HK-2 (cell line): ENCODE results near the gene IGDCC3.
A peak's percentile ranks its signal among the peaks of the same experiment; 100 is the strongest.

Source experiments
- DNase-seq: peaks from one replicate; pipeline ENCODE4 v3.0.0-alpha.2; 2018; ENCODE audit not compliant: unreplicated experiment

IGDCC3 gene

DNA sequence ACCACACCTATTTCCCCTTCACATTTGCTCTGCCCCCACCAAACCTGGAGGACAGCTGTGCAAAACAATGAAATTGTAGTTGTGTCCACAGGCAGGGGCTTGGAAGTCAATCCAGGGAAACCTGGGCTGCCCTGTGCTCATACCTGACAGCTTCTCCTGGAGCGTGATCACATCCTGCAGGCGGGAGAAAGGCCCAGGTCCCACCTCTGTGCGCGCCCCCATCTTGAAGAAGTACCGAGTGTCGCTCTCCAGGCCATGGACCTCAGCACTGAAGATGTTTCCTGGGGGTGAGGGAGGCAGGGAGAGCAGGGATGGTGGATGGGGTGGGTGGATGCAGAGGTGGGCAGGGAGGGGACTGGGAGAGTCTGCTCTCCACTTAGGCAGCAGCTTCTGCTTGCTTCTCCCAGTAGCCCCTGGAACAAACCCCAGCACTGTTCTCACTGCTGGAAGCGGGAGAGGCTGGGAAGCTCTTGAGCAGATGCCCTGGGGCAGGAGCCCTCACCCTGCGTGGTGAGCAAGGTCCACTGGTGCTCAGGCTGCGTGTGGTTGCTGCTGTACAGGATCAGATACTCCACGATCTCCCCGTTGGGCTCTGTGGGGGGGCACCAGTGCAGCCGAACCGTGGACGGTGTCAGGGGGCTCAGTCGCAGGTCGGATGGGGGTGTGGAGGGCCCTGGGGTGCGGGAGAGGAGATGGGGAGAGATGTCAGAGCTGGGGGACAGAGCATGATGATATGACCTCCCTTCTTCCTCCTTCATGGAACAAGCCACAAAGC lies 10.7 kb upstream of the IGDCC3 start:
- no peak for DNase-seq

DNA sequence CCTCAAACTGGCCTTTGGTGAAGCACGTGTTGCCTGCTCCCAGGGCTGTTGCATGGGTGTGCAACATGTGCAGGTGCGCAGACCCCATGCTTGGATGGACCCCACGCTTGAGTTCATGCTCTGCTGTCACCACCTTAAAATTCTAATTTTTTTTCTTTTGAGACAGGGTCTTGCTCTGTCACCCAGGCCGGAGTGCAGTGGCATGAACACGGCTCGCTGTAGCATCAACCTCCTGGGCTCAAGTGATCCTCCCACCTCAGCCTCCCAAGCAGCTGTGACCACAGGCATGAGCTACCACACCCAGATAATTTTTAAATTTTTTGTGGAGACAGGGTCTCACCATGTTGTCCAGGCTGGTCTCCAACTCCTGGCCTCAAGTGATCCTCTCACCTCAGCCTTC lies 9.1 kb upstream of the IGDCC3 start:
- DNase-seq = no peak

DNA sequence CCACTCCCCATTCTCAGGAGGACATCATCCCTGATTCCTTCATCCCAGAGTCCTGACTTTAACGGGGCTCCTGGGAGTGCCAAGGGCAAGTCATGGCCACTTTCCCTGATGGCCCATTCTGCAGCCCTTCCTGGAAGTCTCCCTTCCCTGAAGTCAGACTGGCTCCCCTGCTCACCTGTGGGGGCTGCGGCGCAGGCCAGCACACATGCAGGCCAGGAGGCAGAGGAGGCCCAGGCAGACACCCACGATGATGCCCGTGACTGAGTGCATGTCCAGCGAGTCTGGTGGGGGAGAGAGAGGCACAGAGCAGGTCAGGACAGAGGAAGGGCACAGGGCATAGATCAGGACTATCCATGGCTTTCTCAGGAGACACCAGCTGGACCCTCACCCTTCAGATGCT lies 8.6 kb upstream of the IGDCC3 start:
- no peak for DNase-seq

DNA sequence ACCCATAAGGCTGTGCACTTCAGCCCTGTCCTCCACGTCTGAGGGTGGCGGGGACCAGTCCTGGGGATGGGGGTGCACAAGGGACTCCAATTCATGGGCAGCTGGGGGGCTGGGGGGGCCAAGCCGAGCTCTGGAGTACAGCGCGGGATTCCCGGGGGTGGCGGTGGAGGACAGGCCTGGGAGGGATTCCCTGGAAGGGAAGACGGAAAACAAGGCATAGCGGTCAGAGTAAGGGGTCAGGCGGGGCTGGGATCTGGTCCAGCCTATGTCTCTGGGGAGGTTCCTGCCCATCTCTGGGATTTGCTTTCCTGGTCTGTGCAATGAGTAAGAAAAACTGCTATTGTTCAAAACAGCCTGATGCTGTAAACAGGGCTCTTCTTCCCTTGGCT lies 8.1 kb upstream of the IGDCC3 start:
- no peak for DNase-seq

DNA sequence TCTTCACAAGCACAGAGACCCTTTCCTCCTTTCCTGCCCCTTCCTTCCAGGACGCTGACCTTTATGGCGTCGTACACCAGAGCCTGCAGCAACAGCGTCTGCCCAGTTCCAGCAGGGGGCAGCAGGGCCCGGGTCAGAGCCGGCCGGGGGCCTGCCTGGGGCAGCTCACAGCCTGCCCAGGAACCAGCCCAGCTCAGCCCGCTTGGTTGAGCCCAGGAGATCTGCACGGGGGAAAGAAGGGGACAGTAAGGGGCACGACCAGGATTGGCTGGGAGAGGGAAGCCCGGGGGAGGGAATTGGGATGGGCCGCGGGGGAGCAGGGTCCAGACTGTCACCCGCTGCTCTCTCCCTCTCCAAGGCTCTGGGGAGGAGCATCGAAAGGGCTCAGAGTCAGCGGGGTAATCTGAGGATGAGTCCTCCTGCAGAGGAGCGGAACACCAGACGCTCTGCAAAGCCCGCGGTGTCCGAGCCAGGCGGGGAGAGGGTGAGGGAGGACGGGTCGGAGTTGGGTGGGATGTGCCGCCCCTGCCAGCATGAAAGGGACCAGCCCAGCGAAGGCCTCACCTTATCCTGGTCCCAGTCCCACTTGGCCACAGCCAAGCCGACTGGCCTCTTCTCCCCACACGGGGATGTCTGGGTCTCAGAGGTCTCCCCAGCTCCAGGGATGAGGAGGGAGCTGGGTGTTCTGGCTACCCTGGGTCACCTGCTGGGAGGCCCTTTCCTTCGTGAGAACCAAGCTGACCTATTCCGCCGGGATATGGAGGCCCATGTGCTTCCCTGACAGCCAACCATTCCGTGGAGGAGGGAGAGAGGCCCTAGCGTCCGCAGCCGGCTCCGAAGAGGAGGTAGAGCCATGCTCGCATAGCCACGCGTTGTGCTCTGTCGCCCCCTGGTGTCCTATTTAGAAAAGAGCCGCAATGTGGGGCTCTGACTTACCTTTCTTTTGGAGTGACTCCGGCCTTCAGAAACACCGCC lies 7.4 kb upstream of the IGDCC3 start:
- DNase-seq = peak; percentile 60

DNA sequence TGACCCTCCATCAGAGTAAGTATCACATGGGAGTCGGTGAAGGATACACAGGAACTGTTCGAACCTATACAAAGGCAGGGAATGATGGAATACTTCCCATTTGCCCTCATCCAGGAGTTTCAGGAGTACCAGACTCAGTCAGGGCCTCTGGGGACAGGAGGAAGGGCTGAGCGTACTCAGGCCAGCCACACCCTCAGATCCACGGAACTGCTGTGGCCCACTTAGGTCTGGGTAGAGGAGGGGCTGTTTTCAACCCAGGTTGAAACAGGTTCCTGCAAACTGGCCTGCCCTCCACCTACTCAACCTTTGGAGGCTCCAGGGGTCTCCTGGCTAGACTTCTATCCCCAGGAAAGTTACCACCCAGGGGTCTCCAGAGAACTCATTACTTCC lies 6.7 kb upstream of the IGDCC3 start:
- no peak for DNase-seq

DNA sequence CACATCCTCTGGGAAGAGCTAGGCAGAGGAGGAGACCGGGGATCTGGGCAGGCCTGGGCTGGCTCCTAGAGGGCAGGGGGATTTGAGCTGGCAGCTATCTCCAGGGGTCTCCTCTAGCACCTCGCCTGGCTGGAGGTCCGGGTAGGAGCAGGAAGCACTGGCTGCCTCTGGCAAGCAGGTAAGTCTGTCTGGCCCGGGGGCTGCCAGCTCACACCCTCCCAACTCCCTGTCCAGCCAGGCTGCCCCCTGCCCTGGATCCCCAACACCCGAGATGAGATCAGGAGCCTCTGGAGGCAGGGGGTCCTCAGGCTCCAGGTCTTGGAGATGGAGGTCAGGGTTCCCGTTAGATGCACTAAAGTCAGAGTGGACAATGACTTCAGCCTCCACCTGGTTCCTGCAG lies 6.2 kb upstream of the IGDCC3 start:
- DNase-seq = no peak

DNA sequence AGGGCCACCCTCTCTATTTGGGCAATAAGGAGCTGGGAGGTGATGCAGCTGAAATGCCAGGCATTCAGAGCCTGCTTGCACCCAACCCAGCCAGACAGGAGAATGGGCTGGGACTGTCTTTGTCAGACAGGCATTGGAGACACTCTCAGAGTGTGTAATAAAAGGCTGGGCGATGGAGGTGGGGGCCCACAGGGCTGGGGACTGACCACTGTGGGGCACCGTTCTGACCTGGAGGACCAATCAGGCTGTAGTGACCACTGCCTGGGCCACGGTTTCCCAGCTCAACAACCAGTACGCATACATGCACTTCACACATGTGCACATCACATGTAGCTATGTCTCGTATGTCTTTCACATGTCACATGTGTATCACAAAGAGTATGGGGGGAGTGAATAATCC lies 5.7 kb upstream of the IGDCC3 start:
- DNase-seq = no peak

DNA sequence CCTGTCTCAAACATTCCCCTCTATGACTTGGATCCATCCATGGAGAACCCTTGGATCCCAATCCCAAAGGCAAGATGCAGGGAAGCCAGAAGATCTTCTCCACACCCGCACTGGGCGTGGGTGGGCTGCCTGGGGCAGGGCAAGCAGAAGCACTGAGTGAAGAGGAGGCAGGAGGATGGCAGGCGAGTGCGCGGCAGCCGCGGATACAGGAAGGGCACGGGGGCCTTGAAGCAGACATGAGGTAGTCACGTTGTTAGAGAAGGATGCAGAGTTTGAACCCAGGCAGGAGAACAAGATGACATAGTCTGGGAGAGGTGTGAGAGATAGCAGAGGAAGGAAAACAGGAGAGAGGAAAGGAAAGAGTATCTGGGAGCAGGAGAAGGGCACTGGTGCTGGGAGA lies 5.1 kb upstream of the IGDCC3 start:
- DNase-seq = no peak

DNA sequence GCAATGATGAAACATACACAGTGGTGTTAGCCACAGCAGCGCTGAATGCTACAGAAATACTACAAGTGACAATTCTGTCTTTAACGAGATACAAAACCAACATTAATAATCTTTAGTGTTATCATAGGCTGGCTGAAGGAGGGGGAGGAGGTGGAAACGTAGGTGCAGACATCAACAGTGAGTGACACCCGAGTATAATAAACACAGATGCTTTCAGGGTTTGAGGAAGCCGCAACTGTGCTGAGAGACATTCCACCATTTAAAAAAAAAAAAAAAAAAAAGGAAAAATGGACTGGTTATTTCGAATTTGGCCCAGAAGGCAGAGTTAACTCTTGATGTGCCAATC lies 4.3 kb upstream of the IGDCC3 start:
- no peak for DNase-seq

DNA sequence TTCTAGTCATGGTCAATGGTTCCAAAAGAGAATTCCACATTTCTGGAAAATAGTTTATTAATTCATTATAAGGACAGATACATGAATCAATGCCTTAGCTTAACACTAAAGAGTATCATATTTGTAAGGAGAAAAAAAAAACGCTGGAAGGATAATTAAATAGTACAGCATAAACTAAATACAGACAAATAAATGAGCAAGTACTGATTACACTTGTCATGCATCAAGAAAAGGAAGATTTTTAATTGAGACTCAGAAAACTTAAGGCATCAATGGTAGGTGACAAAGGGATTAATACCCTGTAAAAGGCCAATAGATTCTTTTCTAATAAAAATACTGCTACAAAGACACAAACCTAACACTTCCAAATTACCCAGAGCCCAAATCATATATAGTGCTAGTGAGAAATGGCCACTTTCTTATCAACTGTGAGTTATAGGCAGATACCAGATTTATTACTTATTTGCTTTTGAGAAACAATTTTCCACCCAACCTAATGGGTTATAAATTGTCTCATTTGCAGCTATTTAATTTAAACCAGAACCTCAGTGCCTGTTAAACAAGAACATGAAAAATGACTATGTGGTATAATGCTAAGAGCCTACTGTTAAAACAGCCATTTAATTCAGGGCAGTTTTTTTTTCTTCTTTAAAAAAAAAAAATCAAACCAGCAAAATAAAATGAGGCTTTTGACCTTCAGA lies 3.8 kb upstream of the IGDCC3 start:
- no peak for DNase-seq

DNA sequence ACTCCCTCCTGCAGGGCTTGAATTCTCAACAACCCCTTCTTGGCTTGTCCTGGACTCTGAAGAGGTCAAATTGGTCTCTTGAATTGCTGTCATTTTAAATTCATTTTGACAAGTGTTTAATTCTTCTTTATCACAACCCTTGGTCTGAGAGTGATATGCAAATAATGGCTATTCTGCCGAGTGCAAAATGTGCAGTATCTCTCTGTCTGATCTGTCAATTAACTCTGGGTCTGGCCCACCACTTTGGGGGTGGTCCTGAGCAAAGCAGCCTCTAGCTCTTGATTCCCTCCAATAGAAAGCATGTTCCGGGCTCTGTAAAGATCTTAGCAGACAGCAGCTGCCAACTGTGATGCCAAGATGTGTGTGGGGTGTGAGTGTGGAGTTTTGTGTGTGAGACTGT lies 2.2 kb upstream of the IGDCC3 start:
- no peak for DNase-seq

DNA sequence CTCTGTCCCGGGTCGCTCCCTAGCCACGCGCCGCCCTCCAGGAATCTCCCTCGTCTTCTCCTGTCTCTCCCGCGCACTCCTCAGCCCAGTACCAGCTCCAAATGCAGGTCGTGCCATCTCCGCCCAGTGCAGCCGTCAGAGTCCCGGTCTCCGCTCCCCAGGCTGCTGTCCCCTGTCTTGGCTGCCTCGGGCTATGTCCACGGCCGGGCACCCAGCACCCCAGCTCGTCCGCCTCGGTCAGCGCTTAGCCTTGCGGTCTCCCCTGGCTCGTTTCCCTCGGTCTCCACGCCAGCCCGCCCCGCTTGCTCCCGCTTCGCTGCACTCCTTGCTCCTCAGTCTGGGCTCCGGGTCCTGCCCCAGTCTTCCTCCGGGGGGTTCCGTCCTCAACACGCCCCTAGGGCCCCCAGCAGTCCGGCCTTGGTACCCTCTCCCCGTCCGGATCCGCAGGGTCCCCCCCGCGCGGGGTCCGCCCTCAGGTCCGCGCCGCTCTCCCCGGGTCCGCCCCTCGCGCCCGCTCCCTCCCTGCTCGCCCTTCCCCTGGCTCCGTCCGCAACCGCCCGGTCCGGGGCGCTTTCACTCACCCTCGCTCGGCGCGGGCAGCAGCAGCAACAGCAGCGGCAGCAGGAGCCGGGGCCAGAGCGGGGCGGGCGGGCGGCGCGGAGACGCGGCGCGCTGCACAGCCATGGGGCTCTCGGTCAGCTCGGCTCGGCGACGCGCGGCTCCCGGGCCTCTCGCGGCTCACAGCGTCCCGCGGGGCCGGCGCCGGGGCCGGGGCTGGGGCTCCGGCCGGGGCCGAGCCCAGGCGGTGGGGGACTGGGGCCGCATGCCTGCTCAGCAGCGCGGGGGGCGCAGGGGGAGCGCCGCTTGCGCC lies 462 bp downstream of the IGDCC3 start:
- no peak for DNase-seq

DNA sequence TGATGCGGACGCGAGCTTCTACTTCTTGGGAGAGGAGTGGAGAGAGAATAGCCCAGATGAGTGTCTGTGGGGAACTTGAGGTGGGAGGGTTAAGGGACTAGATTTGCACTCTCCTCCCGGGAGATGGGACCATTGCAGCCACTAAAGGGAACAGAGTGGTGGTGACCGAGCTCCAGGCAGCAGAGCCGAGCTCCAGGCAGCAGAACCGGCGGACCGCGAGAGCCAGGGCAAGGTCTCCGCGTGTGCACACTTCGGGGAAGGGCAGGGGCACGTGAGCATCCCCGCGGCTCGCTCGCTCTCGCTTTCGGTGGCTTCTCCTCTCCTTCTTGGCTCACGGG lies 1.1 kb downstream of the IGDCC3 start:
- no peak for DNase-seq

DNA sequence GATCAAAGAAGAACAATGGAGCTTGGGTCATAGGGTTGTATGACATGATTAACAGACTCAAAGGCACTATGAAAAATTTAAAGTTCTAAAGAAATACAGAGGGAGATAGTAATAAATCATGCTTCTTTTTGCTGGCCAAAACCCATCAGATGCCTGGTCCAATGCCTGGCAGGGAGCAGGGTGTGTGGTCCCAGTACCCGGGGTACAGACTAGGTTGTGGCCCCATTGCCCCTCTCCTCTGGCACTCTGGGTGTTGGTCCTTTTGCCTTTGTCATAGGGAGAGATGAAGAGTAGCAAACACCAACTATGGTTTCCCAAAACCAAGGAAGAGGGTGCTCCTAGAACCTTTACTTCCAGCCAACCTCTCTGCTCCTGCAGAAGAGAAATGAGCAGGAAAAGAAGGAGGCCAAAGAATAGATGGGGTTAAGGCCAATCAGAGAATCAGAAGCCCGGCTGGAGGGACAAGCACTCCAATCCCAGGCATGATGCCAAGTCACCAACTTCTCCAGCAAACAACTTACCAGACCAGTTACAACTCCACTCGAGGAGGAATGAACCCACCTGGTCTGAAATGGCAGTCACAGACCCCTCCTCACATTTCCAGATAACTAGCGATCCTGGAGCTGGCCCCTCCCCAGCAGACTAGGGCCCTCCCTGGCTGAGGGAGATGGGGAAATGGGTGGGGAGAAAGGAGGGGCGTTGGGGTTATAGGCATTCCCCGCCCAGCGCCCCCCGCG lies 1.8 kb downstream of the IGDCC3 start:
- no peak for DNase-seq

DNA sequence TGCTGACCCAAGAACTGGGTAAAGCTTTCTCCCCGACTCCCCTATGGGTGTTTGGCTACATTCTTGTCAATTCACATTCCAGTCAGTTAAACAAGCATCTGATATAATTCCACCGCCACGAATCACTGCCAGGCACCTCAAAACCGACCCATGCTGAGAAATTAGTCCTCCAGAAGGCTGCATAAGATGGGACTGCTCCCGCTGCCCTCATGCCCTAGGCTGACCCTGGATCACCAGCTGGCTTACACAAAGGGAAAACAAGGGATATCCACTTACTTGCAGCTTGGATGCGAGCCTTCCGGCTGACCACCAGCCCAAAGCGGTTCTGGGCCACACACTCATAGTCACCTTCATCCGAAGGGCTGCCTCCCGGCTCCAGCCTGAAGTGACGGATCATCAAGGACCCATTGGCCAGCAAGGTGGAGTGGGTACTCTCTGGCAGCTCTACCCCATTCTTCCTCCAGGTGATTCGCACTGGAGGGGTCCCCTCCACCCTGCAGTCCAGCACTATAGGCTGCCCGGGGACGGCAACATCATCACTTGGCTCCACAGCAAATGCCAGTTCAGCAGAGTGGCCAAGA lies 2.9 kb downstream of the IGDCC3 start:
- no peak for DNase-seq

DNA sequence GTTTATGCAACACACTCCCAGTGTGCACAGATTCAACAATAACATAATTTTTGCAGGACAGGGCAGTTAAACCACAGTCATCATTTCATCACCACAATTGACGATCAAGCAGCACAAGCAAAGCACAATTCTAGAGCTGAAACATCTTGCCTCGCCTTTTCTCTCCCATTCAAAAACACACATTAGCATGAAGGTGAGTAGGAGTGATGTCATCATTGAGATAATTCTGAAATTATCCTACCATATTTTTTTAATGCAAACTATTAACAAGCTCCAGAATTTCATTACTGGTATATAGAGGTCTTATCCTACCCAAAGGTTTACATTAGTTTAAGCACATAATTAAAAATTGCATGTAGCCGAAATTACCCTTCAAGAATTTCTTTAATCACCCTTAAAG lies 3.5 kb downstream of the IGDCC3 start:
- DNase-seq = no peak

DNA sequence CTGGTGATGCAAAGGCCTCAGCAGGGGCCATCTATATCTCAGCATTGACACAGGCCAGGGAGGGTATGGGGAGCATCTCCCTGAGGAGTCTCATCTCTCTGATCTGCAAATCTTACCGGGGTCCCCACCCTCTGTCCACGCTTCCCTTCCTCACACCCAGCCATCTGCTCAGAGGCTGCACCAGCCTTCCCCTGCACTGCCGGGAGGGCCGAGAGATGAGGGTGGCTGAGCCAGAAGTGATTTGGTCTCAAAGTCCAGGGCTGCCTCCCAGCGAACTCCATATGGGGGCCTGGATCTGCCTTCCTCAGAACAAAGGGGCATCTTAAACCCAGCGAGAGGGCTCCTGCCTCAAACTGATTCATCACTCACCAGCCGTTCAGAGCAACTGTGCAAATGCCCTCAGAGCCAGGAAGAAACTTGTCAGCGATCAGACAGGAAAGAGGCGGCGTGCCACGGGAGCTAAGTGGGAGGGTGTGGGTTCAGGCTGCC lies 4.6 kb downstream of the IGDCC3 start:
- DNase-seq = no peak

DNA sequence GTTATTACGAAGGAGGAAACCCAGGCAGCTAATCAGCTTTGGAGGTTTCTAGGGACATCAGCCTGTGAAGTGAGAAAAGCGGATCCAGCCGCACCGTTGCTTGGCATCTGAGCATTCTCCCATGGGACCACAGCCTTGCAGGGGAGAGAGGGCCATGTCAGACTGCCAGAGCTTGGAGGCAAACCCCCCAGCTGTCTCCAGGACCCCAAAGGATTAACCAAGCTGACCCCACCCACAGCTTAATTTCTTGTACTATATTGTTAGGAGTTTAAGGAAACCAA lies 5.1 kb downstream of the IGDCC3 start:
- no peak for DNase-seq

DNA sequence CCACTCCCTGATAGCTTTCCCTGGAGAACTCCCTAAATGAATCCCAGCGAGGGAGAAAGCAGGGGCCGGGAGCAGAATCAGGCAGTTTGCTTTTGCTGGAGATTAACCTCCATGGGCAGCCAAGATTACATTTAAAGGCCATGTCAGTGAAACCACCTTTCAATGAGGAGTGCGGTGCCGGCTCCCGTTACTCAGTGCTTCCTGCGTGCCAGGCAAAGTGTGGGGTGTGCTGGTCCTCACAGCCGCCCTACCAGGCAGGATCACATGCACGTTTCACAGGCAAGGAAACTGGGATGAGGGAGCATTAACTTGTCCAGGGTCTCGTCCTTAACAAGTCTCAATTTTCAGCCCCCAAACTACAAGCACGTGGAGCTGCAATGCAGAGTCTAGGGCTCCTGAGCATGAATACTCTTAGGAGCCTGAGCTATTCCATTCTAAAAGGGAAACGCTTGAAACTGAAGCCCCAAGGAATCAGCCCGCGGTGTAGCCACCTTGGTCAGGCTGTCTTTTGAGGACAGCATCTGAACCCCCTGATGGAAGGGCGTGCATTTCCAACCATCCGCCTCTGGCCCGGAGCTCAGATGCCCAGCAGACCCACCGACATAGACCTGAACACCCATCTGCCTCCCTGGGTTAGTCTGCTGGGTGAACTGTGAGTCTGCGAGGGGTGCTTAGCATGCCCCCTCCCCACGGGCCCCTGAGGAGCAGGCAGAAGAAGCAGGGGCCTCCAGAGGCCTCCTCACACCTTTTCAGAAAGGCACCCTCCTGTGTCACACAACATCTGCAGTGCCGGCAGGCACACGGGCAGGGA lies 5.6 kb downstream of the IGDCC3 start:
- no peak for DNase-seq
